K562 (cell line): ENCODE results near the gene OCSTAMP. TPM values are rescaled to one million over a fixed set of nuclear protein-coding genes. Genes with fewer than 3 reads are reported as not detected.

Experiments used
- ATAC-seq: fragments of 200-7000 bp; cut with Tn5 transposase; 3 replicates; pipeline ENCODE4 v1.9.1; 2020; ENCODE audit warnings: moderate library complexity
- BruUV-seq: library from RNA; stranded (reverse); fragments of 400-500 nt; replicated peaks from 2 replicates; lab custom pipeline; 2021; lab: Mats Ljungman, UMichigan
- CTCF ChIA-PET: fragments of 300-600 bp; formaldehyde crosslinking; extraction: SDS; loops from one replicate; lab custom pipeline; 2021; ENCODE audit warnings: low intra/inter-chr PET ratio; lab: Yijun Ruan, JAX
- POLR2A ChIA-PET: fragments of 300-600, 350-650 bp; sonication (Branson Sonifier 250); formaldehyde crosslinking; extraction: SDS; loops from one replicate; lab custom pipeline; 2021; ENCODE audit warnings: antibody characterized with exemption, inconsistent platforms; lab: Yijun Ruan, JAX
- DNase-seq, 4 experiments: peaks; one replicate each; pipeline versions ENCODE4 v3.0.0 to v3.0.0-alpha.2; 2011 to 2018; ENCODE audit warnings: low spot score in 3 of 4, mixed read lengths in 3 of 4; ENCODE audit errors: extremely low read depth in 1 of 4
- FAIRE-seq: peaks from 2 replicates; lab custom pipeline; 2011; peaks lifted over from hg19 to GRCh38; lab: Jason Lieb, UNC
- H2AFZ ChIP-seq: 2 replicates; pipeline ENCODE4 v1.6.0; 2011; ENCODE audit warnings: low read depth, low read length, control low read depth, inconsistent platforms
- H3K27ac ChIP-seq: fragments of 200-600 bp; 3 replicates; pipeline ENCODE4 v1.8.0; 2011; ENCODE audit warnings: low read depth, mild to moderate bottlenecking, control low read depth, inconsistent platforms, low read length, moderate library complexity, mixed read lengths; ENCODE audit errors: extremely low read depth
- H3K27me3 ChIP-seq, 2 experiments: fragments of 300-600 bp in 1 of 2; 2 replicates in 1 of 2; 3 replicates in 1 of 2; pipeline versions ENCODE4 v1.6.0 to v1.8.0; 2011; ENCODE audit warnings: inconsistent platforms in 2 of 2, low read length in 2 of 2, mild to moderate bottlenecking in 1 of 2, mixed read lengths in 1 of 2, moderate library complexity in 1 of 2; ENCODE audit not compliant: control insufficient read depth in 2 of 2, insufficient read depth in 2 of 2
- H3K36me3 ChIP-seq: fragments of 300-600 bp; 3 replicates; pipeline ENCODE4 v1.8.0; 2011; ENCODE audit warnings: mild to moderate bottlenecking, low read length, inconsistent platforms; ENCODE audit not compliant: control insufficient read depth, insufficient read depth
- H3K4me1 ChIP-seq, 2 experiments: fragments of 200-600 bp in 1 of 2; replicated peaks in 1 of 2; 2 replicates in 1 of 2; 3 replicates in 1 of 2; pipeline versions ENCODE4 v1.5.1 to v1.8.0; 2011; ENCODE audit warnings: inconsistent platforms in 2 of 2, low read length in 2 of 2, mild to moderate bottlenecking in 1 of 2, mixed read lengths in 1 of 2, moderate library complexity in 1 of 2; ENCODE audit not compliant: control insufficient read depth in 2 of 2, insufficient read depth in 2 of 2
- H3K4me2 ChIP-seq: 2 replicates; pipeline ENCODE4 v1.6.1; 2011; ENCODE audit warnings: low read length, control low read depth, inconsistent platforms, mixed read lengths; ENCODE audit not compliant: insufficient read depth
- H3K4me3 ChIP-seq: fragments of 200-600 bp; sonication (generic), shearing (Covaris generic); 2 replicates; pipeline ENCODE4 v1.5.1; 2016; ENCODE audit warnings: control low read depth, inconsistent platforms
- H3K79me2 ChIP-seq: fragments of 200-600 bp; 3 replicates; pipeline ENCODE4 v1.8.0; 2011; ENCODE audit warnings: low read length, inconsistent platforms; ENCODE audit not compliant: control insufficient read depth, insufficient read depth
- H3K9ac ChIP-seq, 2 experiments: 2 replicates each; pipeline versions ENCODE4 v1.6.0 to v1.6.1; 2011; ENCODE audit warnings: low read depth in 2 of 2, low read length in 2 of 2, control low read depth in 1 of 2, inconsistent platforms in 1 of 2, mild to moderate bottlenecking in 1 of 2, mixed read lengths in 1 of 2; ENCODE audit not compliant: insufficient read depth in 1 of 2
- H3K9me1 ChIP-seq: one replicate; pipeline ENCODE4 v1.6.0; 2011; ENCODE audit warnings: inconsistent platforms, mild to moderate bottlenecking, low read length, moderate library complexity; ENCODE audit not compliant: control insufficient read depth, insufficient read depth
- H3K9me3 ChIP-seq: replicated peaks from 2 replicates; pipeline ENCODE4 v1.5.1; 2011; ENCODE audit warnings: low read depth, low read length, inconsistent platforms; ENCODE audit not compliant: control insufficient read depth, insufficient read depth
- H4K20me1 ChIP-seq: replicated peaks from 2 replicates; pipeline ENCODE4 v1.6.1; 2011; ENCODE audit warnings: low read length, inconsistent platforms, mixed read lengths; ENCODE audit not compliant: control insufficient read depth, insufficient read depth
- BHLHE40 ChIP-seq: IDR thresholded peaks from 2 replicates; pipeline ENCODE4 v1.6.1; 2011; ENCODE audit warnings: low read length, improper control_type of control experiment
- CBX1 ChIP-seq: sonication (generic); IDR thresholded peaks from 2 replicates; pipeline ENCODE4 v1.6.1; 2016; ENCODE audit warnings: antibody characterized with exemption, low read depth, mild to moderate bottlenecking
- FIP1L1 ChIP-seq: fragments of 200-400 bp; formaldehyde crosslinking; IDR thresholded peaks from 2 replicates; pipeline ENCODE4 v1.6.1; 2018; ENCODE audit warnings: mild to moderate bottlenecking, low read depth, low read length; ENCODE audit not compliant: poor library complexity, severe bottlenecking
- RAD51 ChIP-seq: fragments of 450-650 bp; IDR thresholded peaks from 2 replicates; pipeline ENCODE4 v1.7.1; 2016; ENCODE audit warnings: low read depth, mild to moderate bottlenecking, borderline replicate concordance
- TAF15 ChIP-seq: fragments of 200-400 bp; formaldehyde crosslinking; IDR thresholded peaks from 2 replicates; pipeline ENCODE4 v1.6.1; 2017; ENCODE audit warnings: mild to moderate bottlenecking, low read depth, low read length, moderate library complexity
- TCF7L2 ChIP-seq: fragments of 150-350 bp; IDR thresholded peaks from 2 replicates; pipeline ENCODE4 v1.6.1; 2016; ENCODE audit warnings: low read depth, mild to moderate bottlenecking, low read length, moderate library complexity
- THRAP3 ChIP-seq: fragments of 450-650 bp; IDR thresholded peaks from 2 replicates; pipeline ENCODE4 v1.6.1; 2016; ENCODE audit warnings: mild to moderate bottlenecking, inconsistent platforms, borderline replicate concordance
- TOE1 ChIP-seq, 2 experiments: fragments of 450-650 bp in 1 of 2; sonication (generic) in 1 of 2; formaldehyde crosslinking in 1 of 2; IDR thresholded peaks; 2 replicates each; pipeline versions ENCODE4 v1.7.1 to v1.8.0; 2016 to 2022; ENCODE audit warnings: borderline replicate concordance in 2 of 2, mild to moderate bottlenecking in 2 of 2, antibody characterized with exemption in 1 of 2, inconsistent platforms in 1 of 2, low read depth in 1 of 2, missing genetic modification reagents in 1 of 2, moderate library complexity in 1 of 2
- ZNF75A ChIP-seq: fragments of 450-650 bp; formaldehyde crosslinking; IDR thresholded peaks from 2 replicates; pipeline ENCODE4 v1.4.0; 2020; ENCODE audit warnings: mild to moderate bottlenecking
- ZNF778 ChIP-seq: fragments of 450-650 bp; formaldehyde crosslinking; IDR thresholded peaks from 2 replicates; pipeline ENCODE4 v1.4.0; 2020; ENCODE audit warnings: mild to moderate bottlenecking, moderate library complexity
- WGBS: fragments of 100-300 bp; shearing (Covaris generic); methylation state at CpG from one replicate; pipeline ENCODE4 v1.1.6; 2016; ENCODE audit warnings: low coverage, mixed read lengths; ENCODE audit not compliant: insufficient coverage; ENCODE audit errors: missing lambda C conversion rate; 5-methylcytosine and 5-hydroxymethylcytosine counted together
- in situ Hi-C: fragments of 300-500 bp; cut with MboI; formaldehyde crosslinking; loops from 4 replicates; pipeline ENCODE4 v1.15.0; 2018; ENCODE audit warnings: inconsistent platforms, mixed read lengths
- intact Hi-C: fragments of 100-400 bp; cut with micrococcal nuclease; formaldehyde crosslinking; loops from 2 replicates; pipeline ENCODE4 v1.14.2; 2022
- polyA plus RNA-seq, 8 experiments: library from polyadenylated mRNA; depleted of rRNA in 4 of 8; stranded (reverse) in 5 of 8; unstranded in 3 of 8; fragments of >200 nt; fragmentation: Nextera tagmentation in 2 of 8; fragmentation: Illumina TruSeq in 1 of 8; extraction: Ambion mirVana in 2 of 8; extraction: Trizol in 1 of 8; gene quantifications; 2 replicates each; pipeline versions ENCODE4 v1.2.1 to v1.2.3, GENCODE V29; 2011 to 2014; ENCODE audit warnings: inconsistent platforms in 1 of 8, missing spikeins in 1 of 8
- total RNA-seq, 7 experiments: library from RNA; depleted of rRNA in 6 of 7; stranded (reverse); fragments of >200 nt in 6 of 7; fragmentation: Illumina TruSeq in 2 of 7; extraction: Trizol in 2 of 7; gene quantifications; 2 replicates each; pipeline versions ENCODE4 v1.2.1 to v1.2.3, GENCODE V29; 2011 to 2021; ENCODE audit warnings: low replicate concordance in 1 of 7
- TF ChIP-seq, protein P1 (sequence below): fragments of 450-650 bp; IDR thresholded peaks from 2 replicates; pipeline ENCODE4 v1.7.0; 2016; ENCODE audit warnings: borderline replicate concordance
- TF ChIP-seq, protein P2 (sequence below): fragments of 450-650 bp; formaldehyde crosslinking; IDR thresholded peaks from 2 replicates; pipeline ENCODE4 v1.4.0; 2020; ENCODE audit warnings: mild to moderate bottlenecking, moderate library complexity

The OCSTAMP gene
- total and polyA plus RNA-seq, 9 of the 15 experiments (the other 6 are each of a cell fraction or from before 2014, with no cell fraction given): not detected

DNA sequence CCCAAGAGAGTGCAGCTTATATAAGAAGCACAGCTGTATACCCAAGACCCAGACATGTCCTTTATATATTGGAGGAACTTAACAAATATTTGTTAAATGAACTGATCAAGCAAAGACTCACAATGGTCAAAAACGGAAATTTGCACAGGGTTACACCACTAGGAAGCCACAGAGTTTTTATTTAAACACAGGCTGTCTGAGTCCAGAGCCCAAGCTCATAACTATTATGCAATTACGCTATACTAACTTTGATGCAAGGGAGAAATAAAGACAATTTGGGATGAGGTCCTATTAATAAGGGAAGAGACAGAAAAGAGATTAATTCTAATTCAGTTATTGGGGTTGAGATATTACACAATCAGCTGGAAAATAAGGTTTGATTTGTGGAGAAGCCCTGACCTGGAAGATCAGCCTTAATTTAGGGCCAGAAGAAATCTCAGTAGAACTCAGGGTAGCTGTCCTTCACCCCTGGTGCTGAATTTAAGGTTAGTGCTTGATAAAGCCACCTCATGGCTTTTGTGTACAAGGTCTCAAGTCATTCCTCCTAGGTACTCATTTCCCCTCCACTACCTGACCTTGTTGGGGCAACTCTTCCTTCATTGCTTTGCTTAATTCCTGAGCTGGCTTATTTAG is 26.6 kb downstream of the OCSTAMP start (continued):
- TF ChIP-seq FIP1L1 (no peak), BHLHE40 (no peak), ZNF75A (CRISPR knock-in tag) (no peak)

DNA sequence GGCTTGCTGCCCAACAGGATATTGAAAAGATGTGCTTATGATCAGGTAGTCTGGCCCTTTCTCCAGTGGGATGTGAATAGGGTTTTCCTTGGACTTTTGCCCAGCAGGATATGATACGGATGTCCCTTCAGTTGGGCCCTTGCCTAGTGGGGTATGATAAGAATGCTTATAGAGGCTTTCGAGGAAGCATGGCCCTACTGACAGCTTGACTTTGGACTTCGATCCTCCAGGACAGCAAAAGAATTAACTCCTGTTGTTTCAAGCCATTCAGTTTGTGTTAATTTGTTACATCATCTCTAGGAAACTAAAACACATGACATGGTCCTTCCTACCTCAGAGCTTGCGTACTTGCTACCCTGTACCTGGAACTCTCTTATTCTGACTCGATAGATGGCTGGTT is 27.3 kb downstream of the OCSTAMP start:
- no peaks in the 10 kb centered on the region for H3K9me3 ChIP-seq
- CTCF ChIA-PET: no interaction called here
- TF ChIP-seq ZNF778 (CRISPR knock-in tag) (no peak), TCF7L2 (no peak), CBX1 (no peak), RAD51 (no peak), TOE1 (IDR thresholded peaks at IDR 0.05; ENCODE audit: borderline replicate concordance) (no peak), TOE1 (CRISPR knock-in tag; IDR thresholded peaks at IDR 0.05; ENCODE audit: borderline replicate concordance, low read depth) (no peak), THRAP3 (no peak), TAF15 (no peak)
- TF ChIP-seq, protein P1, sequence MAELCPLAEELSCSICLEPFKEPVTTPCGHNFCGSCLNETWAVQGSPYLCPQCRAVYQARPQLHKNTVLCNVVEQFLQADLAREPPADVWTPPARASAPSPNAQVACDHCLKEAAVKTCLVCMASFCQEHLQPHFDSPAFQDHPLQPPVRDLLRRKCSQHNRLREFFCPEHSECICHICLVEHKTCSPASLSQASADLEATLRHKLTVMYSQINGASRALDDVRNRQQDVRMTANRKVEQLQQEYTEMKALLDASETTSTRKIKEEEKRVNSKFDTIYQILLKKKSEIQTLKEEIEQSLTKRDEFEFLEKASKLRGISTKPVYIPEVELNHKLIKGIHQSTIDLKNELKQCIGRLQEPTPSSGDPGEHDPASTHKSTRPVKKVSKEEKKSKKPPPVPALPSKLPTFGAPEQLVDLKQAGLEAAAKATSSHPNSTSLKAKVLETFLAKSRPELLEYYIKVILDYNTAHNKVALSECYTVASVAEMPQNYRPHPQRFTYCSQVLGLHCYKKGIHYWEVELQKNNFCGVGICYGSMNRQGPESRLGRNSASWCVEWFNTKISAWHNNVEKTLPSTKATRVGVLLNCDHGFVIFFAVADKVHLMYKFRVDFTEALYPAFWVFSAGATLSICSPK: no peak
- TF ChIP-seq, protein P2, sequence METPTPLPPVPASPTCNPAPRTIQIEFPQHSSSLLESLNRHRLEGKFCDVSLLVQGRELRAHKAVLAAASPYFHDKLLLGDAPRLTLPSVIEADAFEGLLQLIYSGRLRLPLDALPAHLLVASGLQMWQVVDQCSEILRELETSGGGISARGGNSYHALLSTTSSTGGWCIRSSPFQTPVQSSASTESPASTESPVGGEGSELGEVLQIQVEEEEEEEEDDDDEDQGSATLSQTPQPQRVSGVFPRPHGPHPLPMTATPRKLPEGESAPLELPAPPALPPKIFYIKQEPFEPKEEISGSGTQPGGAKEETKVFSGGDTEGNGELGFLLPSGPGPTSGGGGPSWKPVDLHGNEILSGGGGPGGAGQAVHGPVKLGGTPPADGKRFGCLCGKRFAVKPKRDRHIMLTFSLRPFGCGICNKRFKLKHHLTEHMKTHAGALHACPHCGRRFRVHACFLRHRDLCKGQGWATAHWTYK (CRISPR knock-in tag): no peak
- TF ChIP-seq, all 486 proteins: peak for 0
- no peaks in the 10 kb centered on the region for H3K36me3 ChIP-seq
- H3K9ac ChIP-seq: no peak overlapping the region
- FAIRE-seq: no peak
- H3K9me1 ChIP-seq: no peaks in the 10 kb centered on the region
- DNase-seq: no peak
- POLR2A ChIA-PET: interaction anchor here (0.7 to 2.0 kb wide), 2 partner anchors 10 to 85 kb away, joined by 3 to 11 read pairs; partner anchors contain the start of gene ZNF334
- H3K79me2 ChIP-seq: no peaks in the 10 kb centered on the region
- 3% methylated on average over 5 of the region's 5 CpGs for WGBS
- no peaks in the 10 kb centered on the region; a peak in 1 of 5 replicates for H3K27me3 ChIP-seq
- in situ Hi-C loops: no loop called here
- H2AFZ ChIP-seq: no peak overlapping the region
- H3K4me2 ChIP-seq: no peak overlapping the region
- intact Hi-C loops: loop anchor here (5.0 kb wide), 1 partner anchor 179 kb away; no protein-coding TSS in a partner anchor
- H4K20me1 ChIP-seq: no peaks in the 10 kb centered on the region
- ATAC-seq: no peak
- H3K4me1 ChIP-seq: no peaks in the 10 kb centered on the region
- H3K27ac ChIP-seq: no peak overlapping the region
- no peak overlapping the region for H3K4me3 ChIP-seq
- BruUV-seq: no TSS peak
